Nephron progenitor cell (in vitro differentiated cells): Measurements from ENCODE around the gene TMEM72.

Experiments
- DNase-seq: peaks from one replicate; pipeline ENCODE4 v3.0.0; 2021
- H3K27ac Mint-ChIP-seq: 2 replicates; pipeline ENCODE4 v1.8.0; 2021; ENCODE audit warnings: mild to moderate bottlenecking, moderate library complexity, mixed read lengths
- H3K27me3 Mint-ChIP-seq: 2 replicates; pipeline ENCODE4 v1.8.0; 2021; ENCODE audit warnings: mild to moderate bottlenecking, low read depth, mixed read lengths; ENCODE audit not compliant: poor library complexity
- H3K36me3 Mint-ChIP-seq: 2 replicates; pipeline ENCODE4 v1.8.0; 2021; ENCODE audit warnings: low read depth, mixed read lengths
- H3K4me1 Mint-ChIP-seq: 2 replicates; pipeline ENCODE4 v1.8.0; 2021; ENCODE audit warnings: mixed read lengths
- H3K4me3 Mint-ChIP-seq: 2 replicates; pipeline ENCODE4 v1.8.0; 2021; ENCODE audit warnings: mild to moderate bottlenecking, moderate library complexity, mixed read lengths
- H3K9me3 Mint-ChIP-seq: 2 replicates; pipeline ENCODE4 v1.8.0; 2021; ENCODE audit warnings: mild to moderate bottlenecking, moderate library complexity, mixed read lengths
- TF ChIP-seq, protein P1 (sequence below): fragments of 200-600 bp; sonication (generic); IDR thresholded peaks from 2 replicates; pipeline ENCODE4 v1.5.0; 2021; ENCODE audit warnings: antibody characterized with exemption

The TMEM72 gene

DNA sequence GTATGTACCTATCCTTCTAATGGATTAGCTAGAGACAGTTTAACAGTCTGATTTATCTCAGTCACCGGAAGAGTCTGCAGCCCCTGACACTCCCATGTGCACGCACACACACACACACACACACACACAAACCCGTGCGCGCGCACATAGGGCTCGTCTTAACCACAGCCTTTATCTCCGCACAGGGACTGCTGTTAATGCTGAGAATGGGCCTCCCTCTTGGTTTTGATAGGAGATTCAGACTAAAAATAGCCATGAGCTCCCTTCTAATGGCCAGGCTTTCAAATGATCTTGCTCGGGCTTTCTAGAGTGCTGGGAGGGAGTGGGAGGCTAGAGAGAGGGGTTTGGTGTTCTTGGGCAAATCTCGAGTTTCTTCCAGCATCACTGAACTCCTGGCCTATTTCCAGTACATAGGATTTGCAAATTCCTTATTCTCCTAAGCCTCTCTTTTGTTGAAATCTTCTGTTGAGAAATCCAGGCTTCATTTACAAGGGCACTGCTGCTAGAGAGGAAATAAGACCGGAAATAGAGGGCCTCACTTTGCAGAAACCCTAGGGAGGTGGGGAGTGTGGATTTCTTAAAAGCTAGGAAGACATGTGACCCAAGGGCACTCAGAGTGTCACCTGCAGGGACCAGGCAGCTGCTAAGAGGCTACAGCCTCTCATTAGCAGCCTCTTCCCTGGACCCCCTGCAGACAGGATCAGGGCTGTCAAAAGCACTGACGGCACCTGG lies 2.4 kb downstream of the TMEM72 start:
- Mint-ChIP-seq H3K9me3 (peaks cover 17% of the 10 kb centered on the region), H3K4me1 (peaks cover 25% of the 10 kb centered on the region), H3K4me3 (peak overlapping the region; percentile 65), H3K27me3 (no peaks in the 10 kb centered on the region), H3K27ac (peak overlapping the region; percentile 49), H3K36me3 (peaks cover 16% of the 10 kb centered on the region)
- peak; percentile 37 for DNase-seq
- TF ChIP-seq, protein P1, sequence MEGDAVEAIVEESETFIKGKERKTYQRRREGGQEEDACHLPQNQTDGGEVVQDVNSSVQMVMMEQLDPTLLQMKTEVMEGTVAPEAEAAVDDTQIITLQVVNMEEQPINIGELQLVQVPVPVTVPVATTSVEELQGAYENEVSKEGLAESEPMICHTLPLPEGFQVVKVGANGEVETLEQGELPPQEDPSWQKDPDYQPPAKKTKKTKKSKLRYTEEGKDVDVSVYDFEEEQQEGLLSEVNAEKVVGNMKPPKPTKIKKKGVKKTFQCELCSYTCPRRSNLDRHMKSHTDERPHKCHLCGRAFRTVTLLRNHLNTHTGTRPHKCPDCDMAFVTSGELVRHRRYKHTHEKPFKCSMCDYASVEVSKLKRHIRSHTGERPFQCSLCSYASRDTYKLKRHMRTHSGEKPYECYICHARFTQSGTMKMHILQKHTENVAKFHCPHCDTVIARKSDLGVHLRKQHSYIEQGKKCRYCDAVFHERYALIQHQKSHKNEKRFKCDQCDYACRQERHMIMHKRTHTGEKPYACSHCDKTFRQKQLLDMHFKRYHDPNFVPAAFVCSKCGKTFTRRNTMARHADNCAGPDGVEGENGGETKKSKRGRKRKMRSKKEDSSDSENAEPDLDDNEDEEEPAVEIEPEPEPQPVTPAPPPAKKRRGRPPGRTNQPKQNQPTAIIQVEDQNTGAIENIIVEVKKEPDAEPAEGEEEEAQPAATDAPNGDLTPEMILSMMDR, result no peak

DNA sequence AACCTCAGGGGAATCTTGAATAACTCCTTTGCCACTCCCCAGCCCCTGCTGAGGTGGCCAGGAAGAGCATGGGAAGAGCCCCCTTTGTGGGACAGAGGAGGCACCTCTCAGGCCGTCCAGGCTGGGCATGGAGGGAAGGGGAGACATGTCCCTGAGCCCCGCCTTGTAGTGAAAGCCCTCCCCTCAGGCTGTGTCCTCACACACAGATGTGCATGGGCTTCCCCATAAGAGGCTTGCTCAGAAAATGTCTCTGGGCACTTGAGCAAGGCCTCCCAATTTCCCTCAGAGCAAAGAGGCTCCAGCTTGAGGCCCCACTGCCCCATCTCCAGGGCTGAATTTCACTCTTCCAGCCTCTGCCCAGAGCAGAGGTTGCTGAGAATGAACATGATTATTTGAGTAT lies 3.8 kb downstream of the TMEM72 start:
- H3K4me3 Mint-ChIP-seq, result no peak overlapping the region
- H3K27ac Mint-ChIP-seq, result no peak overlapping the region
- peaks cover 28% of the 10 kb centered on the region for H3K9me3 Mint-ChIP-seq
- peaks cover 25% of the 10 kb centered on the region for H3K4me1 Mint-ChIP-seq
- H3K36me3 Mint-ChIP-seq, result peaks cover 29% of the 10 kb centered on the region
- DNase-seq, result no peak
- no peaks in the 10 kb centered on the region for H3K27me3 Mint-ChIP-seq
- TF ChIP-seq, protein P1, result no peak

DNA sequence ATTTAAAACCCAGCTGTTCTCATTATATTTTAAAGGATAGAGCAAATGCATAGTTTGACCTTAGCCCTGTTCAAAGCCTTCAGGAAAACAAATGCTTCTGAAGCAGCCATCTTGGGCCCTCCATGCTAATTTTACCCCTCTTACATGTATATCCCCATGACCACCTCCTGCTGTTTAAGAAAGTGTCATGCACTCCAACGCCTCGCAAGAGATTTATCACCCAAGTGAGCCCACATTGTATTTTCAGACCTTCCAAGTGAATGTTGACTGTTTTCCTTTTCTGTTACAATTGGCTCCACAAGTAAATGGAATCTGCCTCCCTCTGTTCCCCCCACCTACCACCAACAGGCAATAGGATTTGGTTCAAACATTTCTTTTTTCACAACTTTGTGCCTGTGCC lies 5.3 kb downstream of the TMEM72 start:
- DNase-seq, result no peak
- TF ChIP-seq, protein P1, result no peak
- H3K27me3 Mint-ChIP-seq, result peaks cover 6% of the 10 kb centered on the region
- H3K4me1 Mint-ChIP-seq, result peaks cover 25% of the 10 kb centered on the region
- peak overlapping the region; percentile 9 for H3K4me3 Mint-ChIP-seq
- H3K27ac Mint-ChIP-seq, result peak overlapping the region; percentile 39
- peaks cover 32% of the 10 kb centered on the region for H3K9me3 Mint-ChIP-seq
- H3K36me3 Mint-ChIP-seq, result peaks cover 34% of the 10 kb centered on the region

DNA sequence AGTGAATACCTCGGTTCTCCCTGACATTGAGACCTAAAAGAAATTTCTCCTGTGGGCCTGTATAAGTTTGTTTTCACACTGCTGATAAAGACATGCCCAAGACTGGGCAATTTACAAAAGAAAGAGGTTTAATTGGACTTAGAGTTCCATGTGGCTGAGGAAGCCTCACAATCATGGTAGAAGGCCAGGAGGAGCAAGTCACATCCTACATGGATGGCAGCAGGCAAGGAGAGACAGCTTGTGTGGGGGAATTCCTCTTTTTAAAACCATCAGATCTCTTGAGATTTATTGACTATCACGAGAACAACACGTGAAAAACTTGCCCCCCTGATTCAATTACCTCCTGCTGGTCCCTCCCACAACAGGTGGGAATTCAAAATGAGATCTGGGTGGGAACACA lies 6.7 kb downstream of the TMEM72 start:
- H3K36me3 Mint-ChIP-seq, result peaks cover 34% of the 10 kb centered on the region
- H3K4me1 Mint-ChIP-seq, result peaks cover 25% of the 10 kb centered on the region
- TF ChIP-seq, protein P1, result no peak
- no peak overlapping the region for H3K4me3 Mint-ChIP-seq
- H3K27me3 Mint-ChIP-seq, result peaks cover 10% of the 10 kb centered on the region
- no peak for DNase-seq
- H3K9me3 Mint-ChIP-seq, result peaks cover 32% of the 10 kb centered on the region
- H3K27ac Mint-ChIP-seq, result no peak overlapping the region

DNA sequence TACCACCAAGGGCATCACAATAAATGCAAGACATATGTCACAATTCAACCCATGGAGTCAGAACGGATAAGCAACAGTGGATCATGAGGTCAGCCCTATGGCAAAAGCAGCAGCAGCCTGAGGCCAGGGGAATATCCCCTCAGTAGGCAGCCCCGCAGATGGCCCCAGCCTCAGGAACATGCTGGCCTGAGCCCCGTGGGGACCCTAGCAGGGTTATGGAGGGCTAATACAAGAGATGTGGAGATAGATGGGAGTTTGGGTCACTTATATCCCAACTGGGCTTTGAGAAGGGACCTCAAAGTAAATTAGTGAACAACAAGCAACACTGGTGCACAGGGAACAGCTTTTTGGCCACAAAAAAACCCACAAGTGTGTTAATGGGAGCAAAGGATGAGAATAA lies 9.1 kb downstream of the TMEM72 start:
- TF ChIP-seq, protein P1, result no peak
- Mint-ChIP-seq H3K27ac (no peak overlapping the region), H3K4me3 (no peak overlapping the region), H3K4me1 (peaks cover 23% of the 10 kb centered on the region), H3K36me3 (peaks cover 42% of the 10 kb centered on the region), H3K9me3 (peaks cover 32% of the 10 kb centered on the region), H3K27me3 (peaks cover 14% of the 10 kb centered on the region)
- DNase-seq, result no peak

DNA sequence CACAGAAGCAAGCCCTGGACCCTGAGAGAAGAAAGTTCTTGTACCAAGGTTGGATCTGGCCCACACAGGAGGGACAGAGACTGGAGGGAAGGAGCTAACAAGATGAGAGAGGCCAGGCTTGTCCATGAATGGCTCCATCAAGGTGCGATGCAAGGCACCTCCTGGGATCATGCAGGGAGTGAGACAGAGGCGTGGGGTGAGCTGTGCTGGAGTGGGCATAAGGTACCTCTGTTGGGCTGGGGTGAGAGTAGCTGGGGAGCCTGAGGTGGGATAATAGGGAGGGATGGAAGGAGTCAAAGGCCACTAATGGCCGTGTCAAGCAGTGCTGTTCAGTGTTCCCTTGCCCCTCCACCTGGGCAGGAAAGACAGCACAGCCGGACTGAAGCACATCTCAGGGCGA lies 9.9 kb downstream of the TMEM72 start:
- Mint-ChIP-seq H3K4me3 (no peak overlapping the region), H3K36me3 (peaks cover 42% of the 10 kb centered on the region), H3K27me3 (peaks cover 14% of the 10 kb centered on the region), H3K9me3 (peaks cover 32% of the 10 kb centered on the region), H3K4me1 (peaks cover 14% of the 10 kb centered on the region), H3K27ac (no peak overlapping the region)
- TF ChIP-seq, protein P1, result no peak
- DNase-seq, result no peak
